Measurements from ENCODE around the gene SMIM24.

Gene SMIM24

GRCh38 chr19:3491396-3492119 lies 11.2 kb upstream of the SMIM24 start:
- no peak overlapping the region for H2AFZ ChIP-seq (ENCODE audit: low read depth, low read length)
- no peaks in the 10 kb centered on the region for H3K4me1 ChIP-seq (ENCODE audit: low read length)
- H3K4me3 ChIP-seq (ENCODE audit: low read length): no peak overlapping the region
- H3K4me2 ChIP-seq (ENCODE audit: low read length): no peak overlapping the region
- H3K9me3 ChIP-seq (ENCODE audit: insufficient read depth, low read length): no peaks in the 10 kb centered on the region
- H3K36me3 ChIP-seq (replicated peaks; ENCODE audit: low read depth, low read length): peaks cover 29% of the 10 kb centered on the region
- H4K20me1 ChIP-seq (ENCODE audit: insufficient read depth, low read length): no peaks in the 10 kb centered on the region; the same call in 1 of the 2 replicates
- no peak overlapping the region for H3K9ac ChIP-seq (ENCODE audit: low read length)
- H3K79me2 ChIP-seq (ENCODE audit: low read length): peaks cover under 1% of the 10 kb centered on the region; the same call in 1 of the 2 replicates
- TF ChIP-seq EZH2phosphoT487 (IDR thresholded peaks at IDR 0.05; ENCODE audit: low read depth): no peak
- TF ChIP-seq, protein P1, sequence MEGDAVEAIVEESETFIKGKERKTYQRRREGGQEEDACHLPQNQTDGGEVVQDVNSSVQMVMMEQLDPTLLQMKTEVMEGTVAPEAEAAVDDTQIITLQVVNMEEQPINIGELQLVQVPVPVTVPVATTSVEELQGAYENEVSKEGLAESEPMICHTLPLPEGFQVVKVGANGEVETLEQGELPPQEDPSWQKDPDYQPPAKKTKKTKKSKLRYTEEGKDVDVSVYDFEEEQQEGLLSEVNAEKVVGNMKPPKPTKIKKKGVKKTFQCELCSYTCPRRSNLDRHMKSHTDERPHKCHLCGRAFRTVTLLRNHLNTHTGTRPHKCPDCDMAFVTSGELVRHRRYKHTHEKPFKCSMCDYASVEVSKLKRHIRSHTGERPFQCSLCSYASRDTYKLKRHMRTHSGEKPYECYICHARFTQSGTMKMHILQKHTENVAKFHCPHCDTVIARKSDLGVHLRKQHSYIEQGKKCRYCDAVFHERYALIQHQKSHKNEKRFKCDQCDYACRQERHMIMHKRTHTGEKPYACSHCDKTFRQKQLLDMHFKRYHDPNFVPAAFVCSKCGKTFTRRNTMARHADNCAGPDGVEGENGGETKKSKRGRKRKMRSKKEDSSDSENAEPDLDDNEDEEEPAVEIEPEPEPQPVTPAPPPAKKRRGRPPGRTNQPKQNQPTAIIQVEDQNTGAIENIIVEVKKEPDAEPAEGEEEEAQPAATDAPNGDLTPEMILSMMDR (IDR thresholded peaks at IDR 0.05; ENCODE audit: low read depth, low read length): no peak
- no peaks in the 10 kb centered on the region for H3K27me3 ChIP-seq (ENCODE audit: low read depth, low read length)
- H3K27ac ChIP-seq (ENCODE audit: low read length): no peak overlapping the region

DNA sequence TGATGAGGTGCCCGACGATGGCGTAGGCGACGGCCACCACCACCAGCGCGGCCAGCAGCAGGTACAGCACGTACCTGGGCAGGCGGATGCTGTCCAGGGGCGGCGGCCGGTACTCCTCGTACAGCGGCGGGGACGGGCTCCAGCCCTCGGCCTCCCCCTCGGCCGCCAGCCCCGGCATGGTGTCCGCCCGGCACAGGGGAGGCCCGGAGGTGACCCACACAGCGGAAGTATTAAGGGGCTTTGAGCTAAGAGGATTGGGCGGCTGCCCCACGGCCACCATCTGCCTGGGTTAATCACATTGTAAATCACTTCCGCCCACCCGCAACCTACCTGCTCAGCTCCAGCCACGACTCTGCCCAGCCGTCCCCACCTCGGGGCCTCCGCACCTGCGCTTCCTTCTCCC lies 2.9 kb upstream of the SMIM24 start, which contains the start of gene SMIM44:
Gene SMIM44, minus strand, starts transcription at position 216 of the 403 bp plus-strand sequence. Its CDS starts 38 bp downstream, at position 178.
- TF ChIP-seq, protein P1 (IDR thresholded peaks at IDR 0.05; ENCODE audit: low read depth, low read length): no peak
- no peak for TF ChIP-seq EZH2phosphoT487 (IDR thresholded peaks at IDR 0.05; ENCODE audit: low read depth)
- H3K4me2 ChIP-seq (ENCODE audit: low read length): no peak within 1 kb of the TSS
- H3K4me3 ChIP-seq (ENCODE audit: low read length): no peak within 1 kb of the TSS
- no peaks in the 10 kb centered on the region; the same call in 1 of the 2 replicates for H4K20me1 ChIP-seq (ENCODE audit: insufficient read depth, low read length)
- no peaks in the 10 kb centered on the region for H3K79me2 ChIP-seq (ENCODE audit: low read length)
- H3K4me1 ChIP-seq (ENCODE audit: low read length): no peaks in the 10 kb centered on the region
- H3K9me3 ChIP-seq (ENCODE audit: insufficient read depth, low read length): no peaks in the 10 kb centered on the region
- no peaks in the 10 kb centered on the region for H3K27me3 ChIP-seq (ENCODE audit: low read depth, low read length)
- H3K27ac ChIP-seq (ENCODE audit: low read length): no peak within 1 kb of the TSS
- no peak within 1 kb of the TSS for H3K9ac ChIP-seq (ENCODE audit: low read length)
- H2AFZ ChIP-seq (ENCODE audit: low read depth, low read length): no peak within 1 kb of the TSS
- peaks cover 4% of the 10 kb centered on the region for H3K36me3 ChIP-seq (replicated peaks; ENCODE audit: low read depth, low read length)

DNA sequence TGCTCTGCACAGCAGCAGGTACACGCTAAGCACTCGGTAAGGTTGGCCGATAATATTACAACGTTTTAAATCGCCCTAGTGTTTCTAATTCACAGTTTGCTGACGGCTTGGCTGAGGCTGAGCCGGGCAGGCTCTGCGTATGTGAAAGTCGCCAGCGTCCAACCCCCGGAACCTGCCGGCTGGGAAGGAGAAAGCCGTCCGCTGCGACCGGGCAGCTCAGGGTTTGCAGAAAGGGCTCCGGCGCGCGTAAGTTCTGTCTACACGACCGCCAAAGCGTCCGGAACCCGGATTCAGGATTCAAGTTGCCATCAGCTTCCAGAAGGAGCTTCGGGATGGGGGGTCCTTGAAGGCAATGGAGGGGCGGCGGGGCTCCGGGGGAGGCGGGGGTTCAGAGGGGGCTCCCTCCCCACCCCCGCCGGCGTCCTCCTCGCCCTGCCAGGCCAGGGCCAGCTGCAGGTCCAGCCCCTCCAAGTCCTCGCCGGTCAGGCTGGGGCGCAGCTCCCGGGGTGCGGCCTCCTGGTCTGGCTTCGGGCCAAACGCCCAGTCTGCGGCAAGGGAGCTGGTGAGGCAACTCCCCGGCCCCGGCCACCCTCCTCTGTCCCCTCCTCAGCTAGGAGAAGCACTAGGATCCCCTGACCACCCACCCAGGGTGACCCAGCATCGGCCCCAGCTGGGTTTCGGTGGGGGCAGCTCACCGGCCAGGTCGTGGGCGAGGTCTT lies 2.3 kb upstream of the SMIM24 start:
- Histone ChIP-seq H2AFZ (ENCODE audit: low read depth, low read length) (no peak overlapping the region), H3K4me3 (ENCODE audit: low read length) (no peak overlapping the region), H3K9me3 (ENCODE audit: insufficient read depth, low read length) (no peaks in the 10 kb centered on the region), H3K4me1 (ENCODE audit: low read length) (no peaks in the 10 kb centered on the region), H3K4me2 (ENCODE audit: low read length) (no peak overlapping the region), H3K27me3 (ENCODE audit: low read depth, low read length) (no peaks in the 10 kb centered on the region), H3K9ac (ENCODE audit: low read length) (no peak overlapping the region), H3K36me3 (replicated peaks; ENCODE audit: low read depth, low read length) (no peaks in the 10 kb centered on the region), H4K20me1 (ENCODE audit: insufficient read depth, low read length) (no peaks in the 10 kb centered on the region; the same call in 1 of the 2 replicates), H3K79me2 (ENCODE audit: low read length) (no peaks in the 10 kb centered on the region), H3K27ac (ENCODE audit: low read length) (no peak overlapping the region)
- TF ChIP-seq EZH2phosphoT487 (IDR thresholded peaks at IDR 0.05; ENCODE audit: low read depth): no peak
- TF ChIP-seq, protein P1 (IDR thresholded peaks at IDR 0.05; ENCODE audit: low read depth, low read length): no peak
